Activated CD8-positive, alpha-beta T cell treated with anti-CD3 and anti-CD28 coated beads for 36 hours (primary cell): ENCODE measurements around the gene VDAC1. TPM values are rescaled to one million over a fixed set of nuclear protein-coding genes. Genes with fewer than 3 reads are reported as not detected.

Experiments
- ATAC-seq: fragments of 200-7000 bp; cut with Tn5 transposase; one replicate; pipeline ENCODE4 v1.10.0; 2021; ENCODE audit warnings: mild to moderate bottlenecking, moderate library complexity
- CTCF ChIA-PET: fragments of 350-600 bp; sonication (Branson Sonifier 250); formaldehyde crosslinking; loops from one replicate; lab custom pipeline; 2021; ENCODE audit warnings: antibody characterized with exemption; lab: Charles Lee
- POLR2A ChIA-PET: fragments of 350-600 bp; sonication (Branson Sonifier 250); formaldehyde crosslinking; loops from one replicate; lab custom pipeline; 2021; ENCODE audit warnings: antibody characterized with exemption; lab: Charles Lee
- DNase-seq: peaks from one replicate; pipeline ENCODE4 v3.0.0-alpha.2; 2020
- H3K27ac Mint-ChIP-seq: one replicate; pipeline ENCODE4 v1.8.0; 2021; ENCODE audit warnings: mild to moderate bottlenecking, mixed read lengths
- H3K27me3 Mint-ChIP-seq: one replicate; pipeline ENCODE4 v1.8.0; 2021; ENCODE audit warnings: mixed read lengths
- H3K36me3 Mint-ChIP-seq: one replicate; pipeline ENCODE4 v1.8.0; 2021; ENCODE audit warnings: low read depth, mixed read lengths
- H3K4me1 Mint-ChIP-seq: one replicate; pipeline ENCODE4 v1.8.0; 2021; ENCODE audit warnings: low read depth, mixed read lengths
- H3K4me3 Mint-ChIP-seq: one replicate; pipeline ENCODE4 v1.8.0; 2021; ENCODE audit warnings: mild to moderate bottlenecking, moderate library complexity, mixed read lengths
- H3K9me3 Mint-ChIP-seq: one replicate; pipeline ENCODE4 v1.8.0; 2021; ENCODE audit warnings: mixed read lengths
- CTCF ChIP-seq: fragments of 200-600 bp; IDR thresholded peaks from one replicate; pipeline ENCODE4 v1.8.0; 2022; ENCODE audit warnings: antibody characterized with exemption, mild to moderate bottlenecking
- intact Hi-C: fragments of 100-400 bp; cut with micrococcal nuclease; formaldehyde crosslinking; loops from one replicate; pipeline ENCODE4 v1.10.0; 2022
- total RNA-seq, 2 experiments: library from RNA; stranded (reverse); gene quantifications; one replicate each; pipeline ENCODE4 v1.2.3, GENCODE V29; 2021

VDAC1 gene
- total RNA-seq, 2 experiments from 2014 or later = 481 to 484 TPM

- ChIA-PET POLR2A (interaction anchor here (0.6 to 1.4 kb wide), 5 partner anchors 8 to 912 kb away, joined by 3 to 4 read pairs (median 3); no protein-coding TSS in a partner anchor), CTCF (interaction anchor here (0.7 to 2.1 kb wide), 5 partner anchors 14 to 41 kb away, joined by 3 to 11 read pairs (median 3); no protein-coding TSS in a partner anchor)
- H3K4me1 Mint-ChIP-seq = peaks cover 68% of the 10 kb centered on the region
- intact Hi-C loops = no loop called here
- no peak for ATAC-seq
- TF ChIP-seq CTCF = no peak
- H3K27me3 Mint-ChIP-seq = no peaks in the 10 kb centered on the region
- no peaks in the 10 kb centered on the region for H3K9me3 Mint-ChIP-seq
- DNase-seq = no peak
- H3K27ac Mint-ChIP-seq = no peak overlapping the region
- H3K36me3 Mint-ChIP-seq = peaks cover 39% of the 10 kb centered on the region
- no peak overlapping the region for H3K4me3 Mint-ChIP-seq
Observed at GRCh38 chr5:133998807-133999206, 6.0 kb downstream of the VDAC1 start.

- intact Hi-C loops = no loop called here
- H3K4me1 Mint-ChIP-seq = peaks cover 73% of the 10 kb centered on the region
- no peak for DNase-seq
- ChIA-PET POLR2A (interaction anchor here (0.9 kb wide), 2 partner anchors 8 to 115 kb away, joined by 3 to 4 read pairs; no protein-coding TSS in a partner anchor), CTCF (interaction anchor here (0.6 to 2.9 kb wide), 8 partner anchors 13 to 205 kb away, joined by 3 to 7 read pairs (median 4); no protein-coding TSS in a partner anchor)
- no peaks in the 10 kb centered on the region for H3K9me3 Mint-ChIP-seq
- H3K4me3 Mint-ChIP-seq = no peak overlapping the region
- H3K27ac Mint-ChIP-seq = no peak overlapping the region
- H3K27me3 Mint-ChIP-seq = no peaks in the 10 kb centered on the region
- H3K36me3 Mint-ChIP-seq = peaks cover 32% of the 10 kb centered on the region
- ATAC-seq = no peak
- TF ChIP-seq CTCF = no peak
Observed at GRCh38 chr5:133998042-133998441, 6.7 kb downstream of the VDAC1 start.

GRCh38 chr5:133996683-133997252 lies 8.0 kb downstream of the VDAC1 start:
- Mint-ChIP-seq H3K27me3 (no peaks in the 10 kb centered on the region), H3K27ac (no peak overlapping the region), H3K4me1 (peaks cover 66% of the 10 kb centered on the region), H3K4me3 (no peak overlapping the region), H3K36me3 (peaks cover 26% of the 10 kb centered on the region), H3K9me3 (no peaks in the 10 kb centered on the region)
- DNase-seq = no peak
- TF ChIP-seq CTCF = peak; percentile 65
- ChIA-PET POLR2A (no interaction called here), CTCF (interaction anchor here (0.8 to 2.9 kb wide), 14 partner anchors 8 to 207 kb away, joined by 3 to 11 read pairs (median 4); partner anchors contain the start of gene VDAC1)
- intact Hi-C loops = no loop called here
- no peak for ATAC-seq

GRCh38 chr5:133995883-133996563 lies 8.8 kb downstream of the VDAC1 start:
- H3K4me1 Mint-ChIP-seq = peaks cover 61% of the 10 kb centered on the region
- H3K27ac Mint-ChIP-seq = no peak overlapping the region
- H3K36me3 Mint-ChIP-seq = peaks cover 28% of the 10 kb centered on the region
- TF ChIP-seq CTCF = no peak
- ChIA-PET POLR2A (interaction anchor here (1.0 to 1.4 kb wide), 2 partner anchors 24 to 181 kb away, joined by 3 to 4 read pairs; partner anchors contain the start of gene SKP1), CTCF (interaction anchor here (0.6 to 2.9 kb wide), 12 partner anchors 8 to 173 kb away, joined by 4 to 11 read pairs (median 5); partner anchors contain the start of gene VDAC1)
- DNase-seq (no peak), ATAC-seq (no peak)
- H3K27me3 Mint-ChIP-seq = no peaks in the 10 kb centered on the region
- no peak overlapping the region for H3K4me3 Mint-ChIP-seq
- intact Hi-C loops = no loop called here
- H3K9me3 Mint-ChIP-seq = no peaks in the 10 kb centered on the region
